Measurements from ENCODE around the gene SCUBE2. TPM values are rescaled to one million over a fixed set of nuclear protein-coding genes. Genes with fewer than 3 reads are reported as not detected.

The SCUBE2 gene
- total and polyA plus RNA-seq, 12 donors: 1.9 to 47.6 (median 4.1) TPM

DNA sequence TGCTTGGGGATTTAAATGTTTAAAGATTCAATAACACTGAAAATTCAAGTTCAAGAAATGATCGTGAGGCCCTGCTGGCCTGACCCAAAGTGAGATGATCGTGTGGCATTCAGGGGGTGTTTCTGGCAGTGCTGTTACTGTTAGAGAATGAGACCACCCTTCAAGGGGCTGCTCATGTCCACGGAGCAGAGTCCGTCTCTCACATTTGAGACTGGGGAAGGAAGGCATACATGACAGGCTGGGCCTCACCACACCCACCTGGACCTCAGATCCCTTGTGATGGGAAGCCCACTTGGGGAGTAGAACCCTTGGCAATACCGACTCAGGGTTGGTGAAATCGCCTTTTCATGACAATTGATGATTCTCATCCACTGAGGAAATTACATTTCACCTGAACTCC lies 71.5 kb downstream of the SCUBE2 start:
- intact Hi-C loops (cut with DNase I): loop anchor here (5.0 kb wide), 1 partner anchor 117 kb away; no protein-coding TSS in a partner anchor
- H3K27ac ChIP-seq: no peak overlapping the region
- no peaks in the 10 kb centered on the region for H3K9me3 ChIP-seq (replicated peaks in 1 of 3)
- H3K36me3 ChIP-seq (replicated peaks in 1 of 2): no peaks in the 10 kb centered on the region
- no peak for DNase-seq
- peaks cover 9 to 20% of the 10 kb centered on the region in 2 donors for H3K4me1 ChIP-seq (replicated peaks in 1 of 2)
- 95 to 99% (median 98%) methylated on average over 6 of the region's 6 CpGs for WGBS, 4 donors
- no peak for TF ChIP-seq CTCF (IDR thresholded peaks at IDR 0.05)
- no peak for TF ChIP-seq POLR2A (IDR thresholded peaks at IDR 0.05)
- H3K27me3 ChIP-seq: no peaks in the 10 kb centered on the region
- no peak overlapping the region for H3K4me3 ChIP-seq

DNA sequence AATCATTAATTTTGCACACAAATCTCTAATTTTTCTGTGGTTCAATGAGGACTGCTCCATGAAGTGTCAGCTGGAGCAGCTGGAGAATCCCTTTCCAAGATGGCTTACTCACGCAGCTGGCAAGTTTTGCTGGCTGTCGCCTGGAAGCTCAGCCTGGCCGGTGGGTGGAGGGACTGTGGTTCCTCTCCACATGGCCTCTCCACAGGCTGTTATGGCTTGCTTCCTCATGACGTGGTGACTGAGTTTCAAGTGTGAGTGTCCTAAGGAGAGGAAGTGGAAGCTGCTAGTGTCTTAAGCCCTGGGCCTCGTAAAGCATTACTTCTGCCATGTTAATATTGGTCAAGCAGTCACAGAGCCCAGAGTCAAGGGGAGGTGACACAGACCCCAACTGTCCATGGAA lies 73.6 kb downstream of the SCUBE2 start:
- intact Hi-C loops (cut with DNase I): loop anchor here (5.0 kb wide), 1 partner anchor 120 kb away; no protein-coding TSS in a partner anchor
- no peaks in the 10 kb centered on the region for H3K27me3 ChIP-seq
- H3K4me1 ChIP-seq (replicated peaks in 1 of 2): peaks cover 9 to 20% of the 10 kb centered on the region in 2 donors
- no peaks in the 10 kb centered on the region for H3K36me3 ChIP-seq (replicated peaks in 1 of 2)
- TF ChIP-seq CTCF (IDR thresholded peaks at IDR 0.05) (no peak), POLR2A (IDR thresholded peaks at IDR 0.05) (no peak)
- H3K4me3 ChIP-seq: no peak overlapping the region
- 74 to 82% (median 79%) methylated on average over 3 to 5 of the region's 5 CpGs for WGBS, 4 donors
- peak in 6 of 7 donors; percentile 27 to 65 (median 46) for DNase-seq
- no peaks in the 10 kb centered on the region for H3K9me3 ChIP-seq (replicated peaks in 1 of 3)
- peak overlapping the region in 1 of 5 donors; percentile 17 for H3K27ac ChIP-seq

- intact Hi-C loops (cut with DNase I): loop anchor here (5.0 kb wide), 1 partner anchor 120 kb away; no protein-coding TSS in a partner anchor
- no peak for TF ChIP-seq CTCF (IDR thresholded peaks at IDR 0.05)
- TF ChIP-seq POLR2A (IDR thresholded peaks at IDR 0.05): no peak
- H3K4me3 ChIP-seq: no peak overlapping the region
- no peaks in the 10 kb centered on the region for H3K9me3 ChIP-seq (replicated peaks in 1 of 3)
- no peaks in the 10 kb centered on the region for H3K36me3 ChIP-seq (replicated peaks in 1 of 2)
- DNase-seq: no peak
- no peak overlapping the region for H3K27ac ChIP-seq
- no peaks in the 10 kb centered on the region for H3K27me3 ChIP-seq
- 70 to 79% (median 79%) methylated on average over 4 to 6 of the region's 6 CpGs for WGBS, 4 donors
- peaks cover 9 to 20% of the 10 kb centered on the region in 2 donors for H3K4me1 ChIP-seq (replicated peaks in 1 of 2)
Observed at GRCh38 chr11:9016916-9017642, 74.3 kb downstream of the SCUBE2 start.

DNA sequence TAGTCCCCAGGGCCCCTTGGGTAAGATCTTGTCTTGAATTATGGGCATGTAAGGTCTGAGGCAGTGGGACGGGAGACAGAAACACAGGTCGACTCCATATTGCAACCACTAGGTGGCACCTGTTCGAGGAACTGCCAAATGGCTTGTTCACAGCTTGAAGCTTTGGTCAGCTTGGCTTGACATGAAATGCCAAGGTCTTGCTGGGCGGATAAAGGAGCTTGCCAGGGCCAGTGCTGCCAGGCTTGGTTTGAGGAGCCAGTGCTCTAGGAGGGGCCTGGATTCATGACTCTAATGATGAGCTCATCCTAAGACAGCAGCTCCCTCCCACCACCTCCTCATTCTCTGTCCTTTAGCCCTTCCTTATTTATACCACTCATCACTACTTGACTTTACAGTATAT lies 75.7 kb downstream of the SCUBE2 start:
- 5 to 16% (median 7%) methylated on average over 3 to 4 of the region's 4 CpGs for WGBS, 4 donors
- DNase-seq: peak; percentile 84 to 93 (median 90)
- peaks cover 4 to 12% of the 10 kb centered on the region in 2 donors for H3K4me1 ChIP-seq (replicated peaks in 1 of 2)
- H3K27me3 ChIP-seq: no peaks in the 10 kb centered on the region
- no peak overlapping the region for H3K4me3 ChIP-seq
- no peaks in the 10 kb centered on the region for H3K9me3 ChIP-seq (replicated peaks in 1 of 3)
- H3K36me3 ChIP-seq (replicated peaks in 1 of 2): no peaks in the 10 kb centered on the region
- TF ChIP-seq CTCF (IDR thresholded peaks at IDR 0.05) (peak; percentile 76 to 86 (median 84)), POLR2A (IDR thresholded peaks at IDR 0.05) (no peak)
- intact Hi-C loops (cut with DNase I): loop anchor here (5.0 kb wide), 1 partner anchor 122 kb away; no protein-coding TSS in a partner anchor
- H3K27ac ChIP-seq: no peak overlapping the region
